IMR-90 (cell line): ENCODE results near the gene TMPRSS2. TPM values are rescaled to one million over a fixed set of nuclear protein-coding genes. Genes with fewer than 3 reads are reported as not detected.

Source experiments
- ATAC-seq: fragments of 200-7000 bp; cut with Tn5 transposase; 2 replicates; pipeline ENCODE4 v1.9.1; 2020; ENCODE audit warnings: low read depth, mild to moderate bottlenecking, moderate library complexity
- BruUV-seq: library from RNA; stranded (reverse); fragments of 400-500 nt; replicated peaks from 2 replicates; lab custom pipeline; 2021; lab: Mats Ljungman, UMichigan
- CTCF ChIA-PET: fragments of 300-600 bp; formaldehyde crosslinking; extraction: SDS; loops from one replicate; lab custom pipeline; 2021; ENCODE audit warnings: antibody characterized with exemption; lab: Yijun Ruan, JAX
- POLR2A ChIA-PET: fragments of 300-600 bp; sonication (Branson Sonifier 250); formaldehyde crosslinking; loops from one replicate; lab custom pipeline; 2022; ENCODE audit warnings: antibody characterized with exemption; ENCODE audit not compliant: unreplicated experiment; lab: Charles Lee
- DNase-seq: peaks from one replicate; pipeline ENCODE4 v3.0.0; 2013
- H2AFZ ChIP-seq: replicated peaks from 2 replicates; pipeline ENCODE3; 2013; ENCODE audit warnings: low read length, mild to moderate bottlenecking; ENCODE audit not compliant: poor library complexity
- H2AK5ac ChIP-seq: 2 replicates; pipeline ENCODE4 v1.6.1; 2013; ENCODE audit warnings: low read depth, low read length, inconsistent platforms
- H2AK9ac ChIP-seq: replicated peaks from 2 replicates; pipeline ENCODE3; 2013; ENCODE audit warnings: mild to moderate bottlenecking, low read depth, low read length, moderate library complexity; ENCODE audit not compliant: poor library complexity
- H2BK120ac ChIP-seq: 2 replicates; pipeline ENCODE4 v1.6.1; 2013; ENCODE audit warnings: low read depth, low read length, inconsistent platforms
- H2BK15ac ChIP-seq: 3 replicates; pipeline ENCODE4 v1.6.1; 2013; ENCODE audit warnings: low read depth, low read length, inconsistent platforms
- H2BK20ac ChIP-seq: 2 replicates; pipeline ENCODE4 v1.6.1; 2013; ENCODE audit warnings: low read depth, mild to moderate bottlenecking, inconsistent platforms, low read length, moderate library complexity
- H2BK5ac ChIP-seq: 2 replicates; pipeline ENCODE4 v1.6.1; 2013; ENCODE audit warnings: mild to moderate bottlenecking, low read depth, low read length, inconsistent platforms; ENCODE audit not compliant: poor library complexity, severe bottlenecking
- H3K14ac ChIP-seq: replicated peaks from 2 replicates; pipeline ENCODE4 v1.6.1; 2013; ENCODE audit warnings: low read depth, low read length, inconsistent platforms
- H3K18ac ChIP-seq: 2 replicates; pipeline ENCODE4 v1.6.1; 2013; ENCODE audit warnings: low read depth, low read length, control low read depth
- H3K23ac ChIP-seq: 2 replicates; pipeline ENCODE4 v1.6.1; 2013; ENCODE audit warnings: low read depth, low read length, inconsistent platforms
- H3K27ac ChIP-seq: 2 replicates; pipeline ENCODE4 v1.5.1; 2013; ENCODE audit warnings: mild to moderate bottlenecking, control low read depth, low read length; ENCODE audit not compliant: insufficient read depth
- H3K27me3 ChIP-seq: 2 replicates; pipeline ENCODE4 v1.6.1; 2013; ENCODE audit warnings: low read length; ENCODE audit not compliant: control insufficient read depth, insufficient read depth
- H3K36me3 ChIP-seq: 2 replicates; pipeline ENCODE4 v1.6.1; 2013; ENCODE audit warnings: low read length, mixed read lengths; ENCODE audit not compliant: control insufficient read depth, insufficient read depth
- H3K4ac ChIP-seq: 2 replicates; pipeline ENCODE4 v1.6.1; 2013; ENCODE audit warnings: low read depth, low read length, inconsistent platforms
- H3K4me1 ChIP-seq: 2 replicates; pipeline ENCODE4 v1.6.1; 2013; ENCODE audit warnings: low read length, mixed read lengths; ENCODE audit not compliant: control insufficient read depth, insufficient read depth
- H3K4me2 ChIP-seq: 2 replicates; pipeline ENCODE4 v1.6.1; 2013; ENCODE audit warnings: low read depth, mild to moderate bottlenecking, control low read depth, low read length, moderate library complexity
- H3K4me3 ChIP-seq: 2 replicates; pipeline ENCODE4 v1.5.1; 2013; ENCODE audit warnings: low read depth, mild to moderate bottlenecking, control low read depth, low read length, moderate library complexity; ENCODE audit not compliant: insufficient read depth
- H3K56ac ChIP-seq: 2 replicates; pipeline ENCODE4 v1.6.1; 2013; ENCODE audit warnings: low read length, inconsistent platforms; ENCODE audit not compliant: insufficient read depth; ENCODE audit errors: extremely low read depth
- H3K79me1 ChIP-seq, 2 experiments: 2 replicates each; pipeline ENCODE4 v1.6.1; 2013; ENCODE audit warnings: low read length in 2 of 2, inconsistent platforms in 1 of 2, low read depth in 1 of 2
- H3K9ac ChIP-seq: 2 replicates; pipeline ENCODE4 v1.6.1; 2013; ENCODE audit warnings: low read depth, low read length, control low read depth
- H3K9me1 ChIP-seq: 2 replicates; pipeline ENCODE4 v1.6.1; 2013; ENCODE audit warnings: low read length, inconsistent platforms; ENCODE audit not compliant: insufficient read depth
- H3K9me3 ChIP-seq: 2 replicates; pipeline ENCODE4 v1.6.1; 2013; ENCODE audit warnings: low read length; ENCODE audit not compliant: control insufficient read depth, insufficient read depth
- H4K20me1 ChIP-seq: 2 replicates; pipeline ENCODE4 v1.6.1; 2013; ENCODE audit warnings: low read length, inconsistent platforms; ENCODE audit not compliant: insufficient read depth
- H4K5ac ChIP-seq: 2 replicates; pipeline ENCODE4 v1.6.1; 2013; ENCODE audit warnings: mild to moderate bottlenecking, low read depth, low read length, control low read depth
- H4K8ac ChIP-seq, 2 experiments: 2 replicates each; pipeline ENCODE4 v1.6.1; 2013; ENCODE audit warnings: low read depth in 2 of 2, low read length in 2 of 2, control low read depth in 1 of 2, inconsistent platforms in 1 of 2
- H4K91ac ChIP-seq: 2 replicates; pipeline ENCODE4 v1.6.1; 2013; ENCODE audit warnings: low read depth, low read length, inconsistent platforms; ENCODE audit not compliant: insufficient read depth
- BHLHE40 ChIP-seq: fragments of 150-350 bp; IDR thresholded peaks from 2 replicates; pipeline ENCODE4 v1.6.1; 2016; ENCODE audit warnings: mild to moderate bottlenecking, low read depth, low read length
- CHD1 ChIP-seq: IDR thresholded peaks from 2 replicates; pipeline ENCODE4 v1.6.1; 2012; ENCODE audit warnings: low read depth, low read length, improper control_type of control experiment
- FOS ChIP-seq: fragments of 150-350 bp; IDR thresholded peaks from 2 replicates; pipeline ENCODE4 v1.6.1; 2016; ENCODE audit warnings: low read depth, low read length
- MAFK ChIP-seq: IDR thresholded peaks from 2 replicates; pipeline ENCODE4 v1.6.1; 2012; ENCODE audit warnings: low read depth, low read length, improper control_type of control experiment
- MAZ ChIP-seq: IDR thresholded peaks from 2 replicates; pipeline ENCODE4 v1.6.1; 2012; ENCODE audit warnings: low read depth, mild to moderate bottlenecking, low read length, improper control_type of control experiment, moderate library complexity, borderline replicate concordance
- MXI1 ChIP-seq: IDR thresholded peaks from 2 replicates; pipeline ENCODE4 v1.6.1; 2012; ENCODE audit warnings: low read depth, mild to moderate bottlenecking, low read length, moderate library complexity, borderline replicate concordance
- NFE2L2 ChIP-seq: fragments of 150-350 bp; IDR thresholded peaks from 2 replicates; pipeline ENCODE4 v1.6.1; 2016; ENCODE audit warnings: low read depth, mild to moderate bottlenecking, low read length
- POLR2A ChIP-seq: IDR thresholded peaks from 2 replicates; pipeline ENCODE4 v1.6.1; 2012; ENCODE audit warnings: mild to moderate bottlenecking, low read depth, low read length
- RAD21 ChIP-seq: IDR thresholded peaks from 2 replicates; pipeline ENCODE4 v1.6.1; 2012; ENCODE audit warnings: low read length, improper control_type of control experiment
- RFX5 ChIP-seq: IDR thresholded peaks from 2 replicates; pipeline ENCODE4 v1.8.0; 2012; ENCODE audit warnings: low read depth, mild to moderate bottlenecking, low read length, moderate library complexity
- SMC3 ChIP-seq: fragments of 150-350 bp; IDR thresholded peaks from 2 replicates; pipeline ENCODE4 v1.6.1; 2016; ENCODE audit warnings: low read depth, mild to moderate bottlenecking, antibody characterized with exemption, low read length, moderate library complexity
- WGBS, 2 experiments: methylation state at CpG; one replicate each; pipeline versions ENCODE4 v1.1.5 to v1.1.7; 2013; ENCODE audit warnings: missing lambda C conversion rate in 2 of 2; ENCODE audit not compliant: insufficient read length in 1 of 2; ENCODE audit errors: extremely low coverage in 2 of 2; 5-methylcytosine and 5-hydroxymethylcytosine counted together
- dilution Hi-C: fragments of 300-500 bp; cut with HindIII; formaldehyde crosslinking; loops from one replicate; pipeline ENCODE4 v1.14.3; 2018; ENCODE audit warnings: low sequenced_read_pairs; ENCODE audit not compliant: unreplicated experiment
- in situ Hi-C: fragments of 300-500 bp; cut with MboI; formaldehyde crosslinking; loops from 3 replicates; pipeline ENCODE4 v1.14.3; 2019; ENCODE audit warnings: low sequenced_read_pairs, inconsistent platforms, mixed read lengths
- intact Hi-C: fragments of 100-400 bp; cut with micrococcal nuclease; formaldehyde crosslinking; loops from 2 replicates; pipeline ENCODE4 v1.10.0; 2022
- polyA plus RNA-seq, 3 experiments: library from polyadenylated mRNA; depleted of rRNA; stranded (reverse); fragments of >200 nt; gene quantifications; 2 replicates each; pipeline ENCODE4 v1.2.3, GENCODE V29; 2012; ENCODE audit warnings: low replicate concordance in 1 of 3
- total RNA-seq: library from RNA; depleted of rRNA; stranded (reverse); fragments of >200 nt; gene quantifications from 2 replicates; pipeline ENCODE4 v1.2.3, GENCODE V29; 2012
- TF ChIP-seq, protein P1 (sequence below): conservative IDR thresholded peaks from 2 replicates; pipeline ENCODE4 v1.5.1; 2012; ENCODE audit warnings: mild to moderate bottlenecking, low read depth, low read length, improper control_type of control experiment
- TF ChIP-seq, protein P2 (sequence below): fragments of 150-350 bp; IDR thresholded peaks from 2 replicates; pipeline ENCODE4 v1.6.1; 2016; ENCODE audit warnings: low read depth, mild to moderate bottlenecking, low read length, moderate library complexity, borderline replicate concordance

Gene TMPRSS2
- total and polyA plus RNA-seq, 2 of the 4 experiments (the other 2 are of a cell fraction) = not detected

DNA sequence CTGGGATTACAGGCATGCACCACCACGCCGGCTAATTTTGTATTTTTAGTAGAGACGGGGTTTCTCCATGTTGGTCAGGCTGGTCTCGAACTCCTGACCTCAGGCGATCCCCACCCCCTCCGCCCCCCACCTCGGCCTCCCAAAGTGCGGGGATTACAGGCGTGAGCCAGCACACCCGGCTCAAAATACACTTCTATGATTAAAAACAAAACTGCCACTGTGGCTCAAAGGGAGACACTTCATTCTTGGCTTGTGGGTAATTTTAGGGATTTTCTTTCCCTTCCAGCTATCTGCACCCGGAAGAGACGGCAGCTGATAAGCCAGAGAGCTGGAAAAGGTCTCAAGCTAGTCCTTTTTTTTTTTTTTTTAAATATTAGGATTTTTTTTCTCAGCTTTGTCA, 24.5 kb downstream of the TMPRSS2 start:
- Histone ChIP-seq H2AFZ (no peak overlapping the region), H2BK20ac (no peak overlapping the region), H2BK15ac (no peak overlapping the region), H4K91ac (no peak overlapping the region), H3K4me1 (peaks cover 4% of the 10 kb centered on the region; the same call in 1 of the 2 replicates), H2BK5ac (no peak overlapping the region), H4K5ac (no peak overlapping the region), H3K36me3 (no peaks in the 10 kb centered on the region), H3K9me1 (no peaks in the 10 kb centered on the region), H2AK9ac (no peak overlapping the region), H2AK5ac (no peak overlapping the region), H3K9me3 (no peaks in the 10 kb centered on the region), H3K56ac (no peak overlapping the region), H3K4me3 (no peak overlapping the region), H3K4me2 (no peak overlapping the region), H3K14ac (no peak overlapping the region), H4K20me1 (no peaks in the 10 kb centered on the region), H3K9ac (no peak overlapping the region), H3K4ac (no peak overlapping the region), H2BK120ac (no peak overlapping the region), H3K23ac (no peak overlapping the region), H4K8ac (no peak overlapping the region), H3K27me3 (no peaks in the 10 kb centered on the region), H3K18ac (no peak overlapping the region), H3K79me1 (no peaks in the 10 kb centered on the region), H3K27ac (no peak overlapping the region)
- WGBS, 2 experiments = no CpG with 5 or more reads among the region's 12 CpGs
- ChIA-PET POLR2A (no interaction called here), CTCF (interaction anchor here (0.6 kb wide), 1 partner anchor 285 kb away, joined by 3 read pairs; no protein-coding TSS in a partner anchor)
- ATAC-seq (no peak), DNase-seq (no peak)
- in situ Hi-C loops (no loop called here), intact Hi-C loops (no loop called here), dilution Hi-C loops (no loop called here)
- no TSS peak for BruUV-seq
- TF ChIP-seq SMC3 = no peak
- TF ChIP-seq NFE2L2 = no peak
- no peak for TF ChIP-seq RAD21
- no peak for TF ChIP-seq RFX5
- TF ChIP-seq, protein P1, sequence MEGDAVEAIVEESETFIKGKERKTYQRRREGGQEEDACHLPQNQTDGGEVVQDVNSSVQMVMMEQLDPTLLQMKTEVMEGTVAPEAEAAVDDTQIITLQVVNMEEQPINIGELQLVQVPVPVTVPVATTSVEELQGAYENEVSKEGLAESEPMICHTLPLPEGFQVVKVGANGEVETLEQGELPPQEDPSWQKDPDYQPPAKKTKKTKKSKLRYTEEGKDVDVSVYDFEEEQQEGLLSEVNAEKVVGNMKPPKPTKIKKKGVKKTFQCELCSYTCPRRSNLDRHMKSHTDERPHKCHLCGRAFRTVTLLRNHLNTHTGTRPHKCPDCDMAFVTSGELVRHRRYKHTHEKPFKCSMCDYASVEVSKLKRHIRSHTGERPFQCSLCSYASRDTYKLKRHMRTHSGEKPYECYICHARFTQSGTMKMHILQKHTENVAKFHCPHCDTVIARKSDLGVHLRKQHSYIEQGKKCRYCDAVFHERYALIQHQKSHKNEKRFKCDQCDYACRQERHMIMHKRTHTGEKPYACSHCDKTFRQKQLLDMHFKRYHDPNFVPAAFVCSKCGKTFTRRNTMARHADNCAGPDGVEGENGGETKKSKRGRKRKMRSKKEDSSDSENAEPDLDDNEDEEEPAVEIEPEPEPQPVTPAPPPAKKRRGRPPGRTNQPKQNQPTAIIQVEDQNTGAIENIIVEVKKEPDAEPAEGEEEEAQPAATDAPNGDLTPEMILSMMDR = no peak
- no peak for TF ChIP-seq POLR2A
- TF ChIP-seq BHLHE40 = no peak
- TF ChIP-seq CHD1 = no peak
- no peak for TF ChIP-seq MAZ
- TF ChIP-seq MXI1 = no peak
- TF ChIP-seq FOS = no peak
- TF ChIP-seq, protein P2, sequence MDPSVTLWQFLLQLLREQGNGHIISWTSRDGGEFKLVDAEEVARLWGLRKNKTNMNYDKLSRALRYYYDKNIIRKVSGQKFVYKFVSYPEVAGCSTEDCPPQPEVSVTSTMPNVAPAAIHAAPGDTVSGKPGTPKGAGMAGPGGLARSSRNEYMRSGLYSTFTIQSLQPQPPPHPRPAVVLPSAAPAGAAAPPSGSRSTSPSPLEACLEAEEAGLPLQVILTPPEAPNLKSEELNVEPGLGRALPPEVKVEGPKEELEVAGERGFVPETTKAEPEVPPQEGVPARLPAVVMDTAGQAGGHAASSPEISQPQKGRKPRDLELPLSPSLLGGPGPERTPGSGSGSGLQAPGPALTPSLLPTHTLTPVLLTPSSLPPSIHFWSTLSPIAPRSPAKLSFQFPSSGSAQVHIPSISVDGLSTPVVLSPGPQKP = no peak
- TF ChIP-seq MAFK = no peak
